HepG2 (cell line): Measurements from ENCODE around the gene C1GALT1. TPM values are rescaled to one million over a fixed set of nuclear protein-coding genes. Genes with fewer than 3 reads are reported as not detected.
A peak's percentile ranks its signal among the peaks of the same experiment; 100 is the strongest.

ENCODE experiments used
- ATAC-seq: fragments of 200-7000 bp; cut with Tn5 transposase; 3 replicates; pipeline ENCODE4 v1.9.1; 2020; ENCODE audit warnings: mild to moderate bottlenecking, moderate library complexity
- BruUV-seq: library from RNA; stranded (reverse); fragments of 400-500 nt; replicated peaks from 2 replicates; lab custom pipeline; 2021; lab: Mats Ljungman, UMichigan
- CTCF ChIA-PET: fragments of 300-600 bp; formaldehyde crosslinking; extraction: SDS; loops from one replicate; lab custom pipeline; 2021; ENCODE audit warnings: low total read pairs, inconsistent platforms, low intra/inter-chr PET ratio; lab: Yijun Ruan, JAX
- POLR2A ChIA-PET: fragments of 350-600 bp; sonication (Branson Sonifier 250); formaldehyde crosslinking; loops from one replicate; lab custom pipeline; 2020; ENCODE audit warnings: antibody characterized with exemption, inconsistent platforms; lab: Yijun Ruan, JAX
- DNase-seq: peaks from one replicate; pipeline ENCODE4 v3.0.0-alpha.2; 2015; ENCODE audit warnings: low spot score
- FAIRE-seq: peaks from 3 replicates; lab custom pipeline; 2011; peaks lifted over from hg19 to GRCh38; lab: Jason Lieb, UNC
- H2AFZ ChIP-seq: one replicate; pipeline ENCODE4 v1.6.1; 2011; ENCODE audit warnings: low read length, inconsistent platforms
- H3K27ac ChIP-seq: fragments of 300-600 bp; 3 replicates; pipeline ENCODE4 v1.8.0; 2011; ENCODE audit warnings: mixed run types, mild to moderate bottlenecking, mixed read lengths, low read length, inconsistent platforms; ENCODE audit not compliant: insufficient read depth; ENCODE audit errors: extremely low read length
- H3K27me3 ChIP-seq, 2 experiments: fragments of 200-600 bp in 1 of 2; 2 replicates in 1 of 2; 3 replicates in 1 of 2; pipeline versions ENCODE4 v1.6.0 to v1.8.0; 2011; ENCODE audit warnings: low read length in 2 of 2, mild to moderate bottlenecking in 2 of 2, moderate library complexity in 2 of 2, inconsistent platforms in 1 of 2; ENCODE audit not compliant: insufficient read depth in 2 of 2, control insufficient read depth in 1 of 2
- H3K36me3 ChIP-seq, 2 experiments: fragments of 200-600 bp in 1 of 2; replicated peaks in 1 of 2; 2 replicates in 1 of 2; 3 replicates in 1 of 2; pipeline versions ENCODE4 v1.5.1 to v1.8.0; 2011; ENCODE audit warnings: low read length in 2 of 2, inconsistent platforms in 1 of 2; ENCODE audit not compliant: insufficient read depth in 2 of 2, control insufficient read depth in 1 of 2
- H3K4me1 ChIP-seq: 2 replicates; pipeline ENCODE4 v1.5.1; 2012; ENCODE audit warnings: low read length, inconsistent platforms; ENCODE audit not compliant: insufficient read depth
- H3K4me2 ChIP-seq: 2 replicates; pipeline ENCODE4 v1.6.0; 2011; ENCODE audit warnings: low read depth, low read length, inconsistent platforms
- H3K4me3 ChIP-seq, 3 experiments: fragments of 200-600 bp in 1 of 3; sonication (generic), shearing (Covaris generic) in 1 of 3; replicated peaks in 1 of 3; 2 replicates each; pipeline ENCODE4 v1.5.1; 2011 to 2016; ENCODE audit warnings: low read length in 3 of 3, inconsistent platforms in 2 of 3, low read depth in 2 of 3, mild to moderate bottlenecking in 2 of 3, control low read depth in 1 of 3, mixed read lengths in 1 of 3; ENCODE audit not compliant: insufficient read depth in 1 of 3
- H3K79me2 ChIP-seq: one replicate; pipeline ENCODE4 v1.6.1; 2011; ENCODE audit warnings: low read length, inconsistent platforms; ENCODE audit not compliant: insufficient read depth
- H3K9ac ChIP-seq: 2 replicates; pipeline ENCODE4 v1.6.0; 2011; ENCODE audit warnings: mild to moderate bottlenecking, low read depth, low read length, inconsistent platforms; ENCODE audit not compliant: insufficient read depth
- H3K9me3 ChIP-seq: 2 replicates; pipeline ENCODE4 v1.5.1; 2012; ENCODE audit warnings: mild to moderate bottlenecking, low read length
- H4K20me1 ChIP-seq: 2 replicates; pipeline ENCODE4 v1.6.0; 2011; ENCODE audit warnings: inconsistent platforms, mild to moderate bottlenecking, low read length, moderate library complexity; ENCODE audit not compliant: insufficient read depth
- BCL6 ChIP-seq: IDR thresholded peaks from 2 replicates; pipeline ENCODE4 v1.6.1; 2016; ENCODE audit warnings: missing genetic modification reagents, missing compliant biosample characterization
- BHLHE40 ChIP-seq: IDR thresholded peaks from 2 replicates; pipeline ENCODE4 v1.6.1; 2011; ENCODE audit warnings: low read length, improper control_type of control experiment
- CEBPG ChIP-seq: IDR thresholded peaks from 2 replicates; pipeline ENCODE4 v1.6.1; 2016
- FOXA3 ChIP-seq: IDR thresholded peaks from 2 replicates; pipeline ENCODE4 v1.6.1; 2016; ENCODE audit warnings: missing genetic modification reagents, missing compliant biosample characterization
- HNRNPL ChIP-seq: fragments of 200-400 bp; formaldehyde crosslinking; IDR thresholded peaks from 2 replicates; pipeline ENCODE4 v1.6.1; 2017; ENCODE audit warnings: mild to moderate bottlenecking, low read depth, low read length
- ISL2 ChIP-seq: sonication (generic); formaldehyde crosslinking; IDR thresholded peaks from 2 replicates; pipeline ENCODE4 v1.5.0; 2020; ENCODE audit warnings: missing genetic modification reagents
- MEF2D ChIP-seq: sonication (generic); formaldehyde crosslinking; IDR thresholded peaks from 2 replicates; pipeline ENCODE4 v1.5.1; 2020; ENCODE audit warnings: mild to moderate bottlenecking, missing genetic modification reagents
- PAXIP1 ChIP-seq: sonication (generic); formaldehyde crosslinking; conservative IDR thresholded peaks from 2 replicates; pipeline ENCODE4 v1.4.0; 2020; ENCODE audit warnings: mild to moderate bottlenecking, missing genetic modification reagents, moderate library complexity
- RXRB ChIP-seq: IDR thresholded peaks from 2 replicates; pipeline ENCODE4 v1.6.1; 2016; ENCODE audit warnings: borderline replicate concordance, missing genetic modification reagents, missing compliant biosample characterization
- SAP130 ChIP-seq: IDR thresholded peaks from 2 replicates; pipeline ENCODE4 v1.6.1; 2016; ENCODE audit warnings: low read depth
- SUZ12 ChIP-seq: fragments of 150-350 bp; IDR thresholded peaks from 2 replicates; pipeline ENCODE4 v1.6.1; 2014; ENCODE audit warnings: low read depth, low read length
- SYNCRIP ChIP-seq: fragments of 200-400 bp; formaldehyde crosslinking; IDR thresholded peaks from 2 replicates; pipeline ENCODE4 v1.6.1; 2018; ENCODE audit warnings: mild to moderate bottlenecking, low read depth, low read length; ENCODE audit not compliant: insufficient read depth
- TCF7 ChIP-seq: sonication (generic); IDR thresholded peaks from 2 replicates; pipeline ENCODE4 v1.6.1; 2016; ENCODE audit warnings: antibody characterized with exemption, low read depth
- TFE3 ChIP-seq: IDR thresholded peaks from 2 replicates; pipeline ENCODE4 v1.6.1; 2016
- ZBTB33 ChIP-seq: sonication (generic); formaldehyde crosslinking; IDR thresholded peaks from 2 replicates; pipeline ENCODE4 v1.4.0; 2020; ENCODE audit warnings: missing genetic modification reagents
- ZFY ChIP-seq: sonication (generic); formaldehyde crosslinking; IDR thresholded peaks from 2 replicates; pipeline ENCODE4 v1.4.0; 2020; ENCODE audit warnings: missing genetic modification reagents
- ZNF101 ChIP-seq: sonication (generic); formaldehyde crosslinking; IDR thresholded peaks from 2 replicates; pipeline ENCODE4 v1.4.0; 2020; ENCODE audit warnings: mild to moderate bottlenecking, low read depth, missing genetic modification reagents, borderline replicate concordance
- ZNF337 ChIP-seq: sonication (generic); formaldehyde crosslinking; IDR thresholded peaks from 2 replicates; pipeline ENCODE4 v1.5.1; 2020; ENCODE audit warnings: missing genetic modification reagents, low read depth, mild to moderate bottlenecking, borderline replicate concordance
- WGBS: methylation state at CpG from one replicate; pipeline ENCODE4 v1.1.6; 2017; ENCODE audit warnings: low lambda C conversion rate; 5-methylcytosine and 5-hydroxymethylcytosine counted together
- in situ Hi-C: cut with HindIII; loops from 2 replicates; pipeline ENCODE4 v1.10.0; 2017; ENCODE audit warnings: low pct_unique_long_range_greater_than_20kb; ENCODE audit not compliant: extremely low pct_ligation_motif_present
- intact Hi-C: fragments of 100-400 bp; cut with micrococcal nuclease; formaldehyde crosslinking; loops from one replicate; pipeline ENCODE4 v1.10.0; 2022; ENCODE audit not compliant: unreplicated experiment
- polyA plus RNA-seq, 8 experiments: library from polyadenylated mRNA; depleted of rRNA in 3 of 8; stranded (reverse) in 7 of 8; unstranded in 1 of 8; fragments of >200 nt; fragmentation: Illumina TruSeq in 4 of 8; extraction: Trizol in 4 of 8; gene quantifications; 2 replicates each; pipeline versions ENCODE4 v1.2.1 to v1.2.3, GENCODE V29; 2011 to 2016; ENCODE audit warnings: low read depth in 4 of 8, missing spikeins in 1 of 8, mixed read lengths in 1 of 8; ENCODE audit not compliant: insufficient read depth in 1 of 8
- total RNA-seq, 5 experiments: library from RNA; depleted of rRNA; stranded (reverse); fragments of >200 nt; fragmentation: Illumina TruSeq; extraction: Trizol; gene quantifications; 2 replicates each; pipeline ENCODE4 v1.2.3, GENCODE V29; 2016; ENCODE audit warnings: low read depth in 1 of 5

The C1GALT1 gene
- total and polyA plus RNA-seq, 2 of the 13 experiments (the other 11 are each of a cell fraction or from before 2014, with no cell fraction given): 57.1 to 65.9 TPM

GRCh38 chr7:7156663-7157062 is 25.7 kb upstream of the C1GALT1 start:
- Histone ChIP-seq H2AFZ (no peak overlapping the region), H3K27ac (peak overlapping the region; percentile 55), H3K9ac (peak overlapping the region; percentile 73), H3K79me2 (peaks cover 47% of the 10 kb centered on the region), H3K4me2 (peak overlapping the region; percentile 76), H3K9me3 (peaks cover 17% of the 10 kb centered on the region), H3K4me3 (peak overlapping the region; percentile 39 to 63 (median 58); a peak in 5 of 6 replicates), H3K36me3 (no peaks in the 10 kb centered on the region; a peak in 1 of 5 replicates), H3K4me1 (peaks cover 67% of the 10 kb centered on the region), H3K27me3 (no peaks in the 10 kb centered on the region), H4K20me1 (no peaks in the 10 kb centered on the region)
- WGBS: 5% methylated on average over 4 of the region's 4 CpGs
- FAIRE-seq (peak; percentile 66), ATAC-seq (peak; percentile 49), DNase-seq (peak; percentile 81)
- no TSS peak for BruUV-seq
- ChIA-PET POLR2A (no interaction called here), CTCF (no interaction called here)
- in situ Hi-C loops: loop anchor here (5.0 kb wide), 1 partner anchor 39 kb away; no protein-coding TSS in a partner anchor
- intact Hi-C loops: no loop called here
- TF ChIP-seq CEBPG (CRISPR knock-in tag) (peak; percentile 39; the same call in 1 of the 2 replicates), SUZ12 (no peak), SAP130 (CRISPR knock-in tag) (peak; percentile 33; the same call in 1 of the 2 replicates), ZNF101 (CRISPR knock-in tag) (no peak), ZNF337 (CRISPR knock-in tag) (no peak), MEF2D (CRISPR knock-in tag) (no peak), RXRB (CRISPR knock-in tag) (peak; percentile 37; the same call in 1 of the 2 replicates), BHLHE40 (no peak), FOXA3 (CRISPR knock-in tag) (peak; percentile 60), TFE3 (CRISPR knock-in tag) (peak; percentile 49; the same call in 1 of the 2 replicates), ISL2 (CRISPR knock-in tag) (0 out of 2 replicates have a peak, but pooled peaks have one; percentile 26), PAXIP1 (CRISPR knock-in tag) (0 out of 2 replicates have a peak, but pooled peaks have one; percentile 33), HNRNPL (no peak), ZBTB33 (CRISPR knock-in tag) (no peak), ZFY (no peak), SYNCRIP (no peak), TCF7 (peak; percentile 77), BCL6 (CRISPR knock-in tag) (peak; percentile 55; the same call in 1 of the 2 replicates)
